H1 (cell line): Measurements from ENCODE around the gene ZNF256. TPM values are rescaled to one million over a fixed set of nuclear protein-coding genes. Genes with fewer than 3 reads are reported as not detected.

Experiments used
- BACH1 ChIP-seq: IDR thresholded peaks from 2 replicates; pipeline ENCODE4 v1.6.1; 2012; ENCODE audit warnings: low read length, improper control_type of control experiment
- CHD1 ChIP-seq: IDR thresholded peaks from 2 replicates; pipeline ENCODE4 v1.6.1; 2012; ENCODE audit warnings: low read depth, low read length, improper control_type of control experiment
- CREB1 ChIP-seq: IDR thresholded peaks from 2 replicates; pipeline ENCODE4 v1.6.1; 2012; ENCODE audit warnings: inconsistent platforms
- POLR2AphosphoS5 ChIP-seq: IDR thresholded peaks from 2 replicates; pipeline ENCODE4 v1.6.1; 2011; ENCODE audit warnings: low read depth, low read length
- SAP30 ChIP-seq: fragments of 300-600 bp; sonication (generic); IDR thresholded peaks from 2 replicates; pipeline ENCODE4 v1.7.1; 2012; ENCODE audit warnings: low read length, moderate library complexity, mild to moderate bottlenecking, inconsistent platforms; ENCODE audit not compliant: insufficient read depth, insufficient replicate concordance
- SIN3A ChIP-seq, 2 experiments: IDR thresholded peaks in 1 of 2; conservative IDR thresholded peaks in 1 of 2; 2 replicates each; pipeline ENCODE4 v1.6.1; 2011 to 2012; ENCODE audit warnings: low read length in 2 of 2, improper control_type of control experiment in 1 of 2, low read depth in 1 of 2, mild to moderate bottlenecking in 1 of 2
- SP1 ChIP-seq: IDR thresholded peaks from 2 replicates; pipeline ENCODE4 v1.6.1; 2011; ENCODE audit warnings: low read depth, low read length
- polyA plus RNA-seq, 7 experiments: library from polyadenylated mRNA; depleted of rRNA in 3 of 7; stranded (reverse) in 5 of 7; unstranded in 2 of 7; fragments of >200 nt in 5 of 7; fragments of 200-250 nt in 2 of 7; gene quantifications; 1 replicate in 5 of 7; 2 replicates in 1 of 7; 4 replicates in 1 of 7; pipeline versions ENCODE4 v1.2.1 to v1.2.3, GENCODE V29; 2011 to 2013; ENCODE audit warnings: missing spikeins in 2 of 7, mixed read lengths in 2 of 7
- total RNA-seq: library from RNA; stranded (reverse); fragmentation: NEBNext Ultra II Directional; extraction: Animal tissue kit (Norgen Biotek cat#: 25700); gene quantifications from 2 replicates; pipeline ENCODE4 v1.2.1, GENCODE V29; 2021
- TF ChIP-seq, protein P1 (sequence below): fragments of 300-600 bp; sonication (generic); IDR thresholded peaks from 2 replicates; pipeline ENCODE4 v1.7.1; 2012; ENCODE audit warnings: low read length, moderate library complexity, mild to moderate bottlenecking, inconsistent platforms; ENCODE audit not compliant: insufficient replicate concordance
- TF ChIP-seq, protein P2 (sequence below): IDR thresholded peaks from 2 replicates; pipeline ENCODE4 v1.6.1; 2012; ENCODE audit warnings: inconsistent platforms
- TF ChIP-seq, protein P3 (sequence below): IDR thresholded peaks from 2 replicates; pipeline ENCODE4 v1.6.1; 2011; ENCODE audit warnings: low read length, improper control_type of control experiment

Gene ZNF256
- total and polyA plus RNA-seq, 2 of the 8 experiments (the other 6 are each of a cell fraction or from before 2014, with no cell fraction given), result 6.1 to 13.5 TPM

DNA sequence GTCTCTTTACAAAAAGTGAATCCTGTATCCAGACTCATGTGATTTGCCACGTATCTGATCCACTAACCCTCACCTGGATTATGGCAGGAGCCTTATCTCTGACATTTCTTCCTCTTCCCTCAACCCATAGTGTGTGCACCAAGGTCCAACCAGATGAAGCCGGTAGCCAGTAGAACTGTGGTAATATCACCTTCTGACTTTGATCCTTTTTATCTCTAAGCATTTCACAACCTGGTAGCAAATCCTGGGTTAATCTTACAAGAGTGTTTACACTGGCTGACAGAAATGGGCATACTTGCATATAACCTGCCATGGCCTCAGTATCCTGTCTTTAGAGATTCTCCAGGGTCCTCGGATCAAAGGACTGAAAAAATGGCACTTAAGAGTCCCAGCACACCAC is 33.0 kb downstream of the ZNF256 start (continued):
- TF ChIP-seq, protein P1, sequence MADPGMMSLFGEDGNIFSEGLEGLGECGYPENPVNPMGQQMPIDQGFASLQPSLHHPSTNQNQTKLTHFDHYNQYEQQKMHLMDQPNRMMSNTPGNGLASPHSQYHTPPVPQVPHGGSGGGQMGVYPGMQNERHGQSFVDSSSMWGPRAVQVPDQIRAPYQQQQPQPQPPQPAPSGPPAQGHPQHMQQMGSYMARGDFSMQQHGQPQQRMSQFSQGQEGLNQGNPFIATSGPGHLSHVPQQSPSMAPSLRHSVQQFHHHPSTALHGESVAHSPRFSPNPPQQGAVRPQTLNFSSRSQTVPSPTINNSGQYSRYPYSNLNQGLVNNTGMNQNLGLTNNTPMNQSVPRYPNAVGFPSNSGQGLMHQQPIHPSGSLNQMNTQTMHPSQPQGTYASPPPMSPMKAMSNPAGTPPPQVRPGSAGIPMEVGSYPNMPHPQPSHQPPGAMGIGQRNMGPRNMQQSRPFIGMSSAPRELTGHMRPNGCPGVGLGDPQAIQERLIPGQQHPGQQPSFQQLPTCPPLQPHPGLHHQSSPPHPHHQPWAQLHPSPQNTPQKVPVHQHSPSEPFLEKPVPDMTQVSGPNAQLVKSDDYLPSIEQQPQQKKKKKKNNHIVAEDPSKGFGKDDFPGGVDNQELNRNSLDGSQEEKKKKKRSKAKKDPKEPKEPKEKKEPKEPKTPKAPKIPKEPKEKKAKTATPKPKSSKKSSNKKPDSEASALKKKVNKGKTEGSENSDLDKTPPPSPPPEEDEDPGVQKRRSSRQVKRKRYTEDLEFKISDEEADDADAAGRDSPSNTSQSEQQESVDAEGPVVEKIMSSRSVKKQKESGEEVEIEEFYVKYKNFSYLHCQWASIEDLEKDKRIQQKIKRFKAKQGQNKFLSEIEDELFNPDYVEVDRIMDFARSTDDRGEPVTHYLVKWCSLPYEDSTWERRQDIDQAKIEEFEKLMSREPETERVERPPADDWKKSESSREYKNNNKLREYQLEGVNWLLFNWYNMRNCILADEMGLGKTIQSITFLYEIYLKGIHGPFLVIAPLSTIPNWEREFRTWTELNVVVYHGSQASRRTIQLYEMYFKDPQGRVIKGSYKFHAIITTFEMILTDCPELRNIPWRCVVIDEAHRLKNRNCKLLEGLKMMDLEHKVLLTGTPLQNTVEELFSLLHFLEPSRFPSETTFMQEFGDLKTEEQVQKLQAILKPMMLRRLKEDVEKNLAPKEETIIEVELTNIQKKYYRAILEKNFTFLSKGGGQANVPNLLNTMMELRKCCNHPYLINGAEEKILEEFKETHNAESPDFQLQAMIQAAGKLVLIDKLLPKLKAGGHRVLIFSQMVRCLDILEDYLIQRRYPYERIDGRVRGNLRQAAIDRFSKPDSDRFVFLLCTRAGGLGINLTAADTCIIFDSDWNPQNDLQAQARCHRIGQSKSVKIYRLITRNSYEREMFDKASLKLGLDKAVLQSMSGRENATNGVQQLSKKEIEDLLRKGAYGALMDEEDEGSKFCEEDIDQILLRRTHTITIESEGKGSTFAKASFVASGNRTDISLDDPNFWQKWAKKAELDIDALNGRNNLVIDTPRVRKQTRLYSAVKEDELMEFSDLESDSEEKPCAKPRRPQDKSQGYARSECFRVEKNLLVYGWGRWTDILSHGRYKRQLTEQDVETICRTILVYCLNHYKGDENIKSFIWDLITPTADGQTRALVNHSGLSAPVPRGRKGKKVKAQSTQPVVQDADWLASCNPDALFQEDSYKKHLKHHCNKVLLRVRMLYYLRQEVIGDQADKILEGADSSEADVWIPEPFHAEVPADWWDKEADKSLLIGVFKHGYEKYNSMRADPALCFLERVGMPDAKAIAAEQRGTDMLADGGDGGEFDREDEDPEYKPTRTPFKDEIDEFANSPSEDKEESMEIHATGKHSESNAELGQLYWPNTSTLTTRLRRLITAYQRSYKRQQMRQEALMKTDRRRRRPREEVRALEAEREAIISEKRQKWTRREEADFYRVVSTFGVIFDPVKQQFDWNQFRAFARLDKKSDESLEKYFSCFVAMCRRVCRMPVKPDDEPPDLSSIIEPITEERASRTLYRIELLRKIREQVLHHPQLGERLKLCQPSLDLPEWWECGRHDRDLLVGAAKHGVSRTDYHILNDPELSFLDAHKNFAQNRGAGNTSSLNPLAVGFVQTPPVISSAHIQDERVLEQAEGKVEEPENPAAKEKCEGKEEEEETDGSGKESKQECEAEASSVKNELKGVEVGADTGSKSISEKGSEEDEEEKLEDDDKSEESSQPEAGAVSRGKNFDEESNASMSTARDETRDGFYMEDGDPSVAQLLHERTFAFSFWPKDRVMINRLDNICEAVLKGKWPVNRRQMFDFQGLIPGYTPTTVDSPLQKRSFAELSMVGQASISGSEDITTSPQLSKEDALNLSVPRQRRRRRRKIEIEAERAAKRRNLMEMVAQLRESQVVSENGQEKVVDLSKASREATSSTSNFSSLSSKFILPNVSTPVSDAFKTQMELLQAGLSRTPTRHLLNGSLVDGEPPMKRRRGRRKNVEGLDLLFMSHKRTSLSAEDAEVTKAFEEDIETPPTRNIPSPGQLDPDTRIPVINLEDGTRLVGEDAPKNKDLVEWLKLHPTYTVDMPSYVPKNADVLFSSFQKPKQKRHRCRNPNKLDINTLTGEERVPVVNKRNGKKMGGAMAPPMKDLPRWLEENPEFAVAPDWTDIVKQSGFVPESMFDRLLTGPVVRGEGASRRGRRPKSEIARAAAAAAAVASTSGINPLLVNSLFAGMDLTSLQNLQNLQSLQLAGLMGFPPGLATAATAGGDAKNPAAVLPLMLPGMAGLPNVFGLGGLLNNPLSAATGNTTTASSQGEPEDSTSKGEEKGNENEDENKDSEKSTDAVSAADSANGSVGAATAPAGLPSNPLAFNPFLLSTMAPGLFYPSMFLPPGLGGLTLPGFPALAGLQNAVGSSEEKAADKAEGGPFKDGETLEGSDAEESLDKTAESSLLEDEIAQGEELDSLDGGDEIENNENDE, result no peak
- TF ChIP-seq BACH1 (no peak), SP1 (no peak), CHD1 (no peak), CREB1 (no peak), SIN3A (conservative IDR thresholded peaks at IDR 0.05 in 1 of 2, IDR thresholded peaks at IDR 0.05 in 1 of 2; ENCODE audit: low read depth in 1 of 2, low read length in 2 of 2) (no peak), POLR2AphosphoS5 (no peak), SAP30 (no peak)
- TF ChIP-seq, protein P2, sequence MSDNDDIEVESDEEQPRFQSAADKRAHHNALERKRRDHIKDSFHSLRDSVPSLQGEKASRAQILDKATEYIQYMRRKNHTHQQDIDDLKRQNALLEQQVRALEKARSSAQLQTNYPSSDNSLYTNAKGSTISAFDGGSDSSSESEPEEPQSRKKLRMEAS, result no peak
- TF ChIP-seq, protein P3, sequence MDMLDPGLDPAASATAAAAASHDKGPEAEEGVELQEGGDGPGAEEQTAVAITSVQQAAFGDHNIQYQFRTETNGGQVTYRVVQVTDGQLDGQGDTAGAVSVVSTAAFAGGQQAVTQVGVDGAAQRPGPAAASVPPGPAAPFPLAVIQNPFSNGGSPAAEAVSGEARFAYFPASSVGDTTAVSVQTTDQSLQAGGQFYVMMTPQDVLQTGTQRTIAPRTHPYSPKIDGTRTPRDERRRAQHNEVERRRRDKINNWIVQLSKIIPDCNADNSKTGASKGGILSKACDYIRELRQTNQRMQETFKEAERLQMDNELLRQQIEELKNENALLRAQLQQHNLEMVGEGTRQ, result no peak
